ENCODE data around the gene DCBLD1.
A peak's percentile ranks its signal among the peaks of the same experiment; 100 is the strongest.
"Not testable (repeated sequence)": the region's sequence is repeated elsewhere in the genome, so short reads cannot be mapped to it uniquely, and the experiment has no call there.

DCBLD1 gene

GRCh38 chr6:117501722-117502121, 19.2 kb downstream of the DCBLD1 start:
- no peak for DNase-seq (ENCODE audit: low spot score)

DNA sequence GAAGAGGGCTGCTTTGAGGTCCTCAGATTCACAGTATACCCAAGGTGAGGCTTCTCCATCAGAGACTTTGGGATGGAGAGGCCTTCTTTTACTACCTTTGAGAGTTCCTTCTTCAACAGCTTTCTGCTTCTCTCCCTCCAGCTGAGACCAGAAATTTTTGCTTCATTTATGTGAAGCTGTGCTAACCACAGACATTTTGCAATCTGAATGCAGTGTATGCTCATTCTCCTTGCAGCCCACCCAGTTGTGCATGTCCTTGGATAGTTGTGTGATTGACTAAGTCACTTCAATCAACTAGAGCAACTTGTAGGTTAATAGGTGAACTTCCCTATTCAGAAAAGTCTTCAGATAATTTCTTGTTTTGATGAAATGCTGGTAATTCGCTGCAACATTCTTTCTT, 20.1 kb downstream of the DCBLD1 start:
- DNase-seq (ENCODE audit: low spot score) = no peak

- no peak for DNase-seq (ENCODE audit: low spot score)
Observed at GRCh38 chr6:117503211-117503610, 20.7 kb downstream of the DCBLD1 start.

- no peak for DNase-seq (ENCODE audit: low spot score)
Observed at GRCh38 chr6:117504478-117505144, 22.1 kb downstream of the DCBLD1 start.

- no peak for DNase-seq (ENCODE audit: low spot score)
Observed at GRCh38 chr6:117505311-117505710, 22.8 kb downstream of the DCBLD1 start.

GRCh38 chr6:117506180-117506835, 23.8 kb downstream of the DCBLD1 start:
- peak; percentile 49 for DNase-seq (ENCODE audit: low spot score)

DNA sequence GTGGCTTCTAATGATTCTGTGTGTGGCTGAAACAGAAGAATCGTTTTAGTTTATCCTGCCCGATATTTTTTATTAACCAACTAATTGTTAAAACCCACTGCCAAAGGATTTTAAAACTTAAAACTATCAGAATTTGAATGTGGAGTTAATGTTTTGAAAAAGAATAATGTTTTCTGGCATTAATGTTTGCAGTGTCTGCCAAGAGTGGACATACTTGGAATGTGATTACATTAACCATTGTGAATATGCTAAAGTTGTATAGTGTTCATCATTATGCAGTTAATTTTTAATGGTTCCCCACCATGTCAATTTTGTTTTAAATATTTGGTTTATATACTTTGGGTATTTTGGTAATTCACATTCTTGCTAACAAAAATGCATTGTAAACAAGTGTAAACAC, 24.4 kb downstream of the DCBLD1 start:
- no peak for DNase-seq (ENCODE audit: low spot score)

DNA sequence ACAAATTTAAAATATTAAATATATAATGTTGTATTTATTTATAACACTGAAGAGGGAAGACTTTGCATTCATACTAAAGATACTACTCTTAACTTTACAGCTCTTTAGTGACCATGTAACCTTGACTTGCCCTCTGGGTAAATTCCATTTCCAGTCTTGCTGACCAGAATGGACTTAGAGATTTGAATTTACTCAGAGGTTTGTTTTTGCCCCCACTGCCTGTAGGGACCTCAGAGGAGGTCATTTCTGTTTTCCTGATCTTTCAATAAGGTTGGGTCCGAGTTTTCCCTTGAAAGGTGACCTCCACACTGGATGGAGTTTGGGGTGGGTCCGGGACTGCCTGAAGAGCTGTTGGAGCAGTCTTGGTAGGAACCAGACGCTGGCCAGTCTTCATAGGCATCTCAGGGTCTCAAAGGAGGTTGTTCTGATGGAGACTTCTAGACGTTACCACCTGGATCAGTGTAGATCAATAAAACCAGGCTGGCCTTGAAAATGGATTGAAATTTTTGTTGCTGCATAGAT, 26.0 kb downstream of the DCBLD1 start:
- no peak for DNase-seq (ENCODE audit: low spot score)

GRCh38 chr6:117509021-117509420, 26.5 kb downstream of the DCBLD1 start:
- DNase-seq (ENCODE audit: low spot score) = no peak

GRCh38 chr6:117512056-117512828, 29.8 kb downstream of the DCBLD1 start:
- no peak for DNase-seq (ENCODE audit: low spot score)

DNA sequence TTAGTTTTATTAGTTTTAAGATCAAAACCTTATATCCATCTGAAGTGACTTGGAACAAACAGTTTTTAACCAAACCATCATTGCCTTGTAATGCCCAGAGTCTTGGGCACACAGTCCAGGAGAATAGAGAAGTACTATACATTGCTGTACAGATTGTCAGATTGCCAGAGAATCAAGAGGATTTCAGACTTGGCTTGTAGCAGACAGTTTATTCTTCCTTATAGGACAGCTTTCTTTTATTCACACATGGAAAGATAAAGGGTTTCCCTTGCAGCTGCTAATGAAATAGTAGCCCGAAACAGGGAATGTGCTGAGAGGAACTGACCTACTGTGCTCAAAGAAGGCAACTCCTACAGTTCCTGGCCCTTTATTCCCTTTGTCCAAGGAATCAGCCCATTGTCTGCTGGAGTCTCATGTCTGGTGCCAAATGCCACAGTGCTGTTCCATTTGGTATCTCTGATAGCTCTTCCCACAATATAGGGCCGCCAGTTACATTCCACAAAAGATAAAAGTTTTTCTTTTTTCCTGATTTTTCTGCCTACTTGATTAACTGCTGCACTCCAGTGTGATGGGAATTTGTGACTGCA, 30.6 kb downstream of the DCBLD1 start:
- DNase-seq (ENCODE audit: low spot score) = no peak

GRCh38 chr6:117513778-117514365, 31.4 kb downstream of the DCBLD1 start:
- no peak for DNase-seq (ENCODE audit: low spot score)

- no peak for DNase-seq (ENCODE audit: low spot score)
Observed at GRCh38 chr6:117514655-117515054, 32.2 kb downstream of the DCBLD1 start.

DNA sequence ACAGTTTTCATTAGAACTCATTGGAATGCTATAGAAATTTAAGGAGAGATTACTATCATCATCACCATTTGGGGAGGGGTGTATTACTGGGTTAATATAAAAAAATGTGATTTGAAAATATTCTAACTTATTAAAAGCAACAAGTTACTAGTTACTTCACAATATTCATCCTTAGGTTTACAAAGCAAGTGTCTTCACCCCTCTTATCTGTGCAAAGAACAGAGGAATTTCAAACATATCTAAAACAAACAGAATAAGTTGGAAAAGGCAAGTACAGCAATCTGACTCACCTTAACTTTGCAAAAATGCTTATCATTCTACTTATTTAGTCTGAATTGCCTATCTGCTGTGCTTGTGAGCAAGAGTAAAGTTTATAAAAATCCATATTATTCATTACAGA, 32.9 kb downstream of the DCBLD1 start:
- no peak for DNase-seq (ENCODE audit: low spot score)

- DNase-seq (ENCODE audit: low spot score) = not testable (repeated sequence)
Observed at GRCh38 chr6:117517995-117518394, 35.5 kb downstream of the DCBLD1 start.

DNA sequence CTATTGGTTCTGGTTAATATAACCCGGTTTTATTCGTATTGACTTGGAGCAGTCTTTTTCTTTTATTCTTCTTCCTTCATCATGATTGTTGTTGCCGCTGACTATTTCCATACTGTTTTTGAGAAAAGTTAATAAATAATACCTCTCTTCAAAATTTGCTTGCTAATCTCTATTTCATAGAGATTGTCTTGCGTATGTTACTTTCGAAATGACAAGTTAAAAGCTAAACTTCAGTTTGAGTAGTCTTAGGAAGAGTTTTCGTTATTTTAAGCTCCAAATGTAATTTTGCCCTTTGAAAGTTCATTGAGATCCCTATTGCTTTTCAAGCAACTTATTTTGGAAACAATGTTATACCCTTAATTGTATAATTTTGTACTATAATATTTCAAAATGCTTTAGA, 36.4 kb downstream of the DCBLD1 start:
- DNase-seq (ENCODE audit: low spot score) = no peak

DNA sequence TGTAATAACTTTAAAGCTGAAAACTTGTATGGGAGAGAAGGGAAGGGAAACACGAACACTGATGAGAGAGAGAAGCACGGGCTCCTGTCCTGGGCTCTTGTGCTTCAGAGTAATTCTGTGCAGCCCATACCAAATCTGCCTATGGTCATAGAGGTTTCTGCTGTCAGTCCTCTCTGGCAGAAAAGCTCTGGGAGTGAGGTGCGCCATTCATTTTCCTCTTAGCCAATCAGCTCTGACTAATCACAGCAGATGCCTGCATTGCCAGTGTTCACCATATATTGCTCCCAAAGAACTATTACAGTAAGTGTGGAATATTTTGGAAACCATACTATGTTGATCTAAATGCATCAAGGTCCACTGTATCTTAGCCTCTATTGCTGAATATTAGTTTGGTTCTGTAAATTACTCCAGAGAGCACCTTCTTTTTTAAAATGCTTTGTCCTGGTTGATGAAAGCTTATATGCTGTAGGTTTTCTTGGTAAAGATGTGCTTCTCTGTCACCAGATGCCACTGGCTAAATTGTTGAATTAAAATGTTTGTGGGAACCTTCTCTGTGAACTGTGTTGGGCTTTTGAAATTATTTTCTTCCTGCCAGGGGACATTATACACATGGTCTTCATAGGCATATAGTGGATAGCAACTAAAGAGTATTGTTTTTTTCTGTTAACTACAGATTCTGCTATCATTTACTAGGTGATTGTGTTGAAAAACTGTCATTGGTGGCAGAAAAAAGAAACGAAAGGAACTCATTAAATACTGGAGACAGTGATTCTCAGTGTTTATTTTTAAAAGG, 38.3 kb downstream of the DCBLD1 start:
- no peak for DNase-seq (ENCODE audit: low spot score)

DNA sequence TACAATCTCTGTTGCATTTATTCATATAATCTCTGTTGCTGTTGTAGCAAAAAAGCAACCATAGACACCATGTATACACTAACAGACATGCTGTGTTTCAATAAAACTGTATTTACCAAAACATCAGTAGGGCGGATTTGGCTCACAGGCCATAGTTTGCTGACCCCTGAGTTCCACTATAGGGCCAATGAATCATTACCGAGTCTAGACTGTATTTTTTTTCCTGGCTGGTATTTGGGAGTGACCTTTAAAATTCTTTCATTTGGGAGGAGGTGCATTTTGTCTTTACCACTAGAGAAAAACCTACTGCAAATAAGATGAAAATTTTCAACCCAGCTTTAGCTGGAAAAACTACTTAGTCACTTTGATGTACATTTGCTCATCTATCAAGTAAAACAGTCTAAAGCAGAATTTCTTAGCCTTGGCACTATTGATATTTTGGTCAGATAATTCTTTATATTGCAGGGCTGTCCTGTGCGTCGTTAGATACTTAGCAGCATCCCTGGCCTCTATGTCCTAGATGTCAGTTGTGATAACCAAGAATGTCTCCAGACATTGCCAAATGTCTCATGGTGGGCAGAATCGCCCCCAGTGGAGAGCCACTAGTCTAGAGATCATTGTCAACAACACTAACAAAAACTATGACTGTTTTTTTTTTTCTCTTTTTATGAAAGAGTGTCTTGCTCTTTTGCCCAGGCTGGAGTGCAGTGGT, 39.5 kb downstream of the DCBLD1 start:
- DNase-seq (ENCODE audit: low spot score) = no peak

GRCh38 chr6:117525607-117526006, 43.1 kb downstream of the DCBLD1 start:
- no peak for DNase-seq (ENCODE audit: low spot score)

GRCh38 chr6:117530467-117531242, 48.2 kb downstream of the DCBLD1 start:
- peak; percentile 63 for DNase-seq (ENCODE audit: low spot score)

Data from GM03348 (cell line).